OCI-LY1 (cell line): ENCODE measurements around the gene ENOX2.

Experiments
- H2AFZ ChIP-seq: fragments of 200-600 bp; sonication (generic), shearing (Covaris generic); 2 replicates; pipeline ENCODE4 v1.6.0; 2014; ENCODE audit warnings: antibody characterized with exemption, mild to moderate bottlenecking, low read length
- H3F3A ChIP-seq: fragments of 200-600 bp; sonication (generic), shearing (Covaris generic); 2 replicates; pipeline ENCODE4 v1.6.0; 2014; ENCODE audit warnings: mild to moderate bottlenecking, antibody characterized with exemption, low read length, moderate library complexity; ENCODE audit not compliant: insufficient read depth
- H3K27ac ChIP-seq: fragments of 200-600 bp; sonication (generic); 2 replicates; pipeline ENCODE4 v1.5.1; 2014; ENCODE audit warnings: low read length, mixed run types, mild to moderate bottlenecking, low read depth; ENCODE audit not compliant: poor library complexity, severe bottlenecking
- H3K27me3 ChIP-seq: fragments of 200-600 bp; sonication (generic); 2 replicates; pipeline ENCODE4 v1.6.0; 2014; ENCODE audit warnings: antibody characterized with exemption, mild to moderate bottlenecking, low read length, moderate library complexity; ENCODE audit not compliant: insufficient read depth
- H3K36me3 ChIP-seq: fragments of 200-600 bp; sonication (generic); 2 replicates; pipeline ENCODE4 v1.6.1; 2014; ENCODE audit warnings: mild to moderate bottlenecking, antibody characterized with exemption, low read length, moderate library complexity, mixed read lengths; ENCODE audit not compliant: insufficient read depth
- H3K4me1 ChIP-seq: fragments of 200-600 bp; sonication (generic); 2 replicates; pipeline ENCODE4 v1.5.1; 2014; ENCODE audit warnings: mild to moderate bottlenecking, low read length, moderate library complexity; ENCODE audit not compliant: insufficient read depth, severe bottlenecking
- H3K4me2 ChIP-seq: fragments of 200-600 bp; sonication (generic), shearing (Covaris generic); 2 replicates; pipeline ENCODE4 v1.6.1; 2014; ENCODE audit warnings: low read length
- H3K4me3 ChIP-seq: fragments of 200-600 bp; sonication (generic); 2 replicates; pipeline ENCODE4 v1.5.1; 2014; ENCODE audit warnings: low read length, low read depth, mild to moderate bottlenecking, mixed read lengths; ENCODE audit not compliant: poor library complexity, severe bottlenecking
- H3K79me2 ChIP-seq: fragments of 200-600 bp; shearing (Covaris generic); 2 replicates; pipeline ENCODE4 v1.6.1; 2016; ENCODE audit warnings: mixed run types, low read length, mixed read lengths; ENCODE audit not compliant: insufficient read depth
- H3K9ac ChIP-seq: fragments of 200-600 bp; sonication (generic), shearing (Covaris generic); 2 replicates; pipeline ENCODE4 v1.6.1; 2014; ENCODE audit warnings: mild to moderate bottlenecking, low read length, mixed read lengths
- H3K9me2 ChIP-seq: fragments of 200-600 bp; sonication (generic), shearing (Covaris generic); 2 replicates; pipeline ENCODE4 v1.6.1; 2014; ENCODE audit warnings: low read depth, mild to moderate bottlenecking, low read length, mixed read lengths
- H3K9me3 ChIP-seq: fragments of 200-600 bp; shearing (Covaris generic); 2 replicates; pipeline ENCODE4 v1.6.1; 2014; ENCODE audit warnings: low read length, mixed read lengths
- H4K20me1 ChIP-seq: fragments of 200-600 bp; sonication (generic), shearing (Covaris generic); 2 replicates; pipeline ENCODE4 v1.6.0; 2016; ENCODE audit warnings: mild to moderate bottlenecking, low read length; ENCODE audit not compliant: insufficient read depth
- EZH2 ChIP-seq: fragments of 200-600 bp; sonication (generic), shearing (Covaris generic); IDR thresholded peaks from 2 replicates; pipeline ENCODE4 v1.8.0; 2017; ENCODE audit warnings: borderline replicate concordance, mixed run types, mild to moderate bottlenecking, antibody characterized with exemption, low read length, moderate library complexity, mixed read lengths
- TF ChIP-seq, protein P1 (sequence below): fragments of 200-600 bp; sonication (generic), shearing (Covaris generic); IDR thresholded peaks from 2 replicates; pipeline ENCODE4 v1.5.1; 2017; ENCODE audit warnings: mild to moderate bottlenecking, antibody characterized with exemption, low read length, moderate library complexity, mixed read lengths

The ENOX2 gene

DNA sequence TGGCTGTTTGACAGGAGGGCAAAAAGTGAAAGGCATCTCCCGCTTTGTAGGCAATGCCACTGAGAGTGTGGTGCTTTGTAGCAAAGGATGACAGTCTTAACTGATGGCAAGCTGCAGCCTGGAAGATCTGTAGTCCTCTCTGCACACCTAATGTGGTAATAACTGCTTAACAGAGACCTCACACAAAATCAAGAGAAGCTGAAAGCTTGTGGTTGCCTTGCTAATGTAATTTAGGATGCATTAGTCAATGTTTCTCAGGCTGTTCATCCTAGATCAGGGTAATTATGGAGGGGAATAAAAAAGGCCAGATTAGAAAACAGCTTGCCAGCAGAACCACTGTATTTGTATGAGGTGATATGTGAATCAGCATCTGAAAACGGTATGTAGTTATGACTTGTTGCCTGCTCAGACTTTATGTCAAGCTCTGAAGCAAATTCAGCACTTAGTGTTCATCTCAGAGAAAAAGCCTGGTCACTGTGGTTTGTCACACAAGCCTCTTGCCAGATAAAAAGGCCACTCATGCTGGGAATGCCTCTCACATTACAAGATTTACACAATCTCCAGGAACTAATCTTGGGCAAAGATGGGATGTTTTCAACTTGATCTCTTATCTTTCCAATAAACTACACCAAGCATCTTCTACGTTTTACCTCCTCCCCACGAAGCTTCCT lies 130.8 kb downstream of the ENOX2 start:
- Histone ChIP-seq H3K79me2 (no peaks in the 10 kb centered on the region), H3K27ac (no peak overlapping the region), H3K4me2 (no peak overlapping the region), H3K9me2 (no peaks in the 10 kb centered on the region), H2AFZ (no peak overlapping the region), H3F3A (no peaks in the 10 kb centered on the region), H3K4me3 (no peak overlapping the region), H3K4me1 (no peaks in the 10 kb centered on the region), H3K9me3 (no peaks in the 10 kb centered on the region), H4K20me1 (no peaks in the 10 kb centered on the region), H3K36me3 (no peaks in the 10 kb centered on the region), H3K27me3 (no peaks in the 10 kb centered on the region), H3K9ac (no peak overlapping the region)
- TF ChIP-seq EZH2, result no peak
- TF ChIP-seq, protein P1, sequence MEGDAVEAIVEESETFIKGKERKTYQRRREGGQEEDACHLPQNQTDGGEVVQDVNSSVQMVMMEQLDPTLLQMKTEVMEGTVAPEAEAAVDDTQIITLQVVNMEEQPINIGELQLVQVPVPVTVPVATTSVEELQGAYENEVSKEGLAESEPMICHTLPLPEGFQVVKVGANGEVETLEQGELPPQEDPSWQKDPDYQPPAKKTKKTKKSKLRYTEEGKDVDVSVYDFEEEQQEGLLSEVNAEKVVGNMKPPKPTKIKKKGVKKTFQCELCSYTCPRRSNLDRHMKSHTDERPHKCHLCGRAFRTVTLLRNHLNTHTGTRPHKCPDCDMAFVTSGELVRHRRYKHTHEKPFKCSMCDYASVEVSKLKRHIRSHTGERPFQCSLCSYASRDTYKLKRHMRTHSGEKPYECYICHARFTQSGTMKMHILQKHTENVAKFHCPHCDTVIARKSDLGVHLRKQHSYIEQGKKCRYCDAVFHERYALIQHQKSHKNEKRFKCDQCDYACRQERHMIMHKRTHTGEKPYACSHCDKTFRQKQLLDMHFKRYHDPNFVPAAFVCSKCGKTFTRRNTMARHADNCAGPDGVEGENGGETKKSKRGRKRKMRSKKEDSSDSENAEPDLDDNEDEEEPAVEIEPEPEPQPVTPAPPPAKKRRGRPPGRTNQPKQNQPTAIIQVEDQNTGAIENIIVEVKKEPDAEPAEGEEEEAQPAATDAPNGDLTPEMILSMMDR, result no peak

DNA sequence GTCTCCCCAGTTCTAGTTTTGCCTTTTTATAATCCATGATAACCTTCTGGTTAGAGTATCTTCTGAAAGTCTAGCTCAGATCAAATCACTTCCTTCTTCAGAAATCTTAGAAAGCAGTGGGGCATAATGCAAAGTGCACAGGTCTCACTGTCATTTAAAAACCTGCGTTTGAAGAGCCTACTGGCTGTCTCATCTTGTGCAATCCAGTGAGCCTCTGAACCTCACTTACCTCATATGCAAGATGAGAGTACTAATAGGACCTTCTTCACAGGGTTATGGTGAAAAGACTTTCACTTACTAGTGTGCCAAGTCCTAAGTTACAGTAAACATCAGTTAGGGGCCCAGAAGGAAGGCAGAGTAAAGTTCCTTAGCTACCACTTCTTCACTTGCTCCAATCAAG lies 131.4 kb downstream of the ENOX2 start:
- Histone ChIP-seq H3K27me3 (no peaks in the 10 kb centered on the region), H2AFZ (no peak overlapping the region), H4K20me1 (no peaks in the 10 kb centered on the region), H3K9me2 (no peaks in the 10 kb centered on the region), H3K4me3 (no peak overlapping the region), H3K36me3 (no peaks in the 10 kb centered on the region), H3K27ac (no peak overlapping the region), H3K9ac (no peak overlapping the region), H3K4me2 (no peak overlapping the region), H3K9me3 (no peaks in the 10 kb centered on the region), H3K79me2 (no peaks in the 10 kb centered on the region), H3K4me1 (no peaks in the 10 kb centered on the region), H3F3A (no peaks in the 10 kb centered on the region)
- TF ChIP-seq EZH2, result no peak
- TF ChIP-seq, protein P1, result no peak

DNA sequence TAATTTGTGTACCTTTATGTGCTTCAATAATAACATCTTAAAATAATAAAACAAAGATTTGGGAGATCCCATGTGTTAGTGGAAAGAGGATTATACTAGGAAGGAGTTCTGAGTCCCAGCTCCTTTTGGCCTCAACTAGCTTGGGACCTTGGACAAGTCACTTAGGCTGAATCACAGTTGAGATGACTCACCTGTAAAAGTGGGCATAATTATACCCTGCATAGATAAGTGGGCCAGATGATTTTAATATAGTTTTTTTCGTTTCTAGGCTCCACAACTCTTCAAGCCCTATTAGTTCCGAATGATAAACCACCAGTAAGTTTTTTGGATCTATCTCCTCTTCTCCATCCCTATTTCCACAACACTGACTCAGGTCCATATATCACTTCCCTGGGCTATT lies 131.8 kb downstream of the ENOX2 start:
- Histone ChIP-seq H2AFZ (no peak overlapping the region), H3K27me3 (no peaks in the 10 kb centered on the region), H3F3A (no peaks in the 10 kb centered on the region), H3K9me2 (no peaks in the 10 kb centered on the region), H3K4me1 (no peaks in the 10 kb centered on the region), H3K4me2 (no peak overlapping the region), H3K79me2 (no peaks in the 10 kb centered on the region), H3K9me3 (no peaks in the 10 kb centered on the region), H4K20me1 (no peaks in the 10 kb centered on the region), H3K36me3 (no peaks in the 10 kb centered on the region), H3K4me3 (no peak overlapping the region), H3K27ac (no peak overlapping the region), H3K9ac (no peak overlapping the region)
- TF ChIP-seq, protein P1, result no peak
- TF ChIP-seq EZH2, result no peak
